ENCODE measurements around the gene TRAPPC3L.

DNA sequence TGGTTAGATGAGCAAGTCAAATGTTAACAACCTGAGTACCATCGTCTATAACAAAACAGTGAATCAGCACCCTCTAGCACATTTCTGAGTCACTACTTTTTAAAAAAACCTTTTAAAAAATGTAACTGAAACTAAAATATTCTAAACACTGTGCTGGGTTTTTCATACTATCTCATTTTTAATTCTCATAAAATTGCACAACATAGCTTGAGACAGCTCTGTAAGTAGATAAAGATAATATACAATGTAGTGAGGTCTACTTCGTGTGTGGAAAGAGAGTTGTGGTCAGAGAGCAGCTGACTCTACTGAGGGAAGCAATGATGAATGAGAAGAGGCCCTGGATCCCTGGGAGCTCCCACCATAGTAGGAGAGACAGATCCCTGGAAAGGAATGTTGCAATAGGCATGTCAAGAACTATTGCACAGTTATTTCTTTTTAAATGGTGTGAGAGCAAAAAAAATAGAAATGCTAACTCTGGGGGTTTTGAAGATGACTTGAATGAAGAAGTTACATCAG lies 97.9 kb downstream of the TRAPPC3L start:
- TF ChIP-seq, protein P1, sequence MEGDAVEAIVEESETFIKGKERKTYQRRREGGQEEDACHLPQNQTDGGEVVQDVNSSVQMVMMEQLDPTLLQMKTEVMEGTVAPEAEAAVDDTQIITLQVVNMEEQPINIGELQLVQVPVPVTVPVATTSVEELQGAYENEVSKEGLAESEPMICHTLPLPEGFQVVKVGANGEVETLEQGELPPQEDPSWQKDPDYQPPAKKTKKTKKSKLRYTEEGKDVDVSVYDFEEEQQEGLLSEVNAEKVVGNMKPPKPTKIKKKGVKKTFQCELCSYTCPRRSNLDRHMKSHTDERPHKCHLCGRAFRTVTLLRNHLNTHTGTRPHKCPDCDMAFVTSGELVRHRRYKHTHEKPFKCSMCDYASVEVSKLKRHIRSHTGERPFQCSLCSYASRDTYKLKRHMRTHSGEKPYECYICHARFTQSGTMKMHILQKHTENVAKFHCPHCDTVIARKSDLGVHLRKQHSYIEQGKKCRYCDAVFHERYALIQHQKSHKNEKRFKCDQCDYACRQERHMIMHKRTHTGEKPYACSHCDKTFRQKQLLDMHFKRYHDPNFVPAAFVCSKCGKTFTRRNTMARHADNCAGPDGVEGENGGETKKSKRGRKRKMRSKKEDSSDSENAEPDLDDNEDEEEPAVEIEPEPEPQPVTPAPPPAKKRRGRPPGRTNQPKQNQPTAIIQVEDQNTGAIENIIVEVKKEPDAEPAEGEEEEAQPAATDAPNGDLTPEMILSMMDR (IDR thresholded peaks at IDR 0.05; ENCODE audit: borderline replicate concordance, extremely low read depth, low read length, poor library complexity, severe bottlenecking), result no peak
- no peak for TF ChIP-seq EZH2 (IDR thresholded peaks at IDR 0.05; ENCODE audit: borderline replicate concordance, low read depth, low read length, severe bottlenecking)
